Neural progenitor cell (in vitro differentiated cells): ENCODE results near the gene KLF1. TPM values are rescaled to one million over a fixed set of nuclear protein-coding genes. Genes with fewer than 3 reads are reported as not detected.

Experiments
- DNase-seq: peaks from one replicate; pipeline ENCODE4 v3.0.0-alpha.2; 2016; ENCODE audit warnings: low spot score
- H2AFZ ChIP-seq: fragments of 200-600 bp; sonication (generic); replicated peaks from 2 replicates; pipeline ENCODE4 v1.6.1; 2016; ENCODE audit warnings: antibody characterized with exemption
- H3F3A ChIP-seq: fragments of 200-600 bp; sonication (generic); 2 replicates; pipeline ENCODE4 v1.6.1; 2016; ENCODE audit warnings: antibody characterized with exemption, low read depth
- H3K27ac ChIP-seq: fragments of 200-600 bp; sonication (generic); 2 replicates; pipeline ENCODE4 v1.5.1; 2016; ENCODE audit warnings: mild to moderate bottlenecking
- H3K27me3 ChIP-seq: fragments of 200-600 bp; sonication (generic); 2 replicates; pipeline ENCODE4 v1.6.1; 2016; ENCODE audit warnings: mild to moderate bottlenecking, moderate library complexity
- H3K36me3 ChIP-seq: fragments of 200-600 bp; sonication (generic); 2 replicates; pipeline ENCODE4 v1.5.1; 2016
- H3K4me1 ChIP-seq: fragments of 200-600 bp; sonication (generic); 2 replicates; pipeline ENCODE4 v1.6.1; 2016; ENCODE audit warnings: mixed run types
- H3K4me2 ChIP-seq: fragments of 200-600 bp; sonication (generic); 2 replicates; pipeline ENCODE4 v1.6.1; 2016
- H3K4me3 ChIP-seq: fragments of 200-600 bp; sonication (generic); 2 replicates; pipeline ENCODE4 v1.5.1; 2016
- H3K79me2 ChIP-seq: fragments of 200-600 bp; sonication (generic); 2 replicates; pipeline ENCODE4 v1.6.1; 2016; ENCODE audit warnings: low read depth
- H3K9ac ChIP-seq: fragments of 200-600 bp; sonication (generic); 2 replicates; pipeline ENCODE4 v1.6.1; 2016
- H3K9me3 ChIP-seq: fragments of 200-600 bp; sonication (generic); 2 replicates; pipeline ENCODE4 v1.5.1; 2016; ENCODE audit warnings: low read depth
- H4K20me1 ChIP-seq: fragments of 200-600 bp; sonication (generic); 2 replicates; pipeline ENCODE4 v1.6.1; 2016; ENCODE audit warnings: low read depth
- H3K27ac Mint-ChIP-seq: 3 replicates; pipeline ENCODE4 v1.8.0; 2021; ENCODE audit warnings: mixed read lengths
- H3K27me3 Mint-ChIP-seq: 2 replicates; pipeline ENCODE4 v1.8.0; 2022; ENCODE audit warnings: low read depth, mild to moderate bottlenecking, inconsistent platforms, moderate library complexity, mixed read lengths; ENCODE audit not compliant: insufficient read depth
- H3K36me3 Mint-ChIP-seq: 3 replicates; pipeline ENCODE4 v1.8.0; 2021; ENCODE audit warnings: mixed read lengths
- H3K4me1 Mint-ChIP-seq: 3 replicates; pipeline ENCODE4 v1.8.0; 2021; ENCODE audit warnings: mixed read lengths
- H3K4me3 Mint-ChIP-seq: 3 replicates; pipeline ENCODE4 v1.8.0; 2021; ENCODE audit warnings: mild to moderate bottlenecking, moderate library complexity, mixed read lengths
- H3K9me3 Mint-ChIP-seq: 3 replicates; pipeline ENCODE4 v1.8.0; 2020; ENCODE audit warnings: mixed read lengths
- EZH2 ChIP-seq: fragments of 200-600 bp; sonication (generic); IDR thresholded peaks from 2 replicates; pipeline ENCODE4 v1.6.1; 2017; ENCODE audit warnings: antibody characterized with exemption, mild to moderate bottlenecking, moderate library complexity
- EZH2phosphoT487 ChIP-seq: fragments of 200-600 bp; sonication (generic); IDR thresholded peaks from 2 replicates; pipeline ENCODE4 v1.6.1; 2017; ENCODE audit warnings: antibody characterized with exemption
- total RNA-seq: library from RNA; depleted of rRNA; stranded (reverse); fragments of >200 nt; gene quantifications from 2 replicates; pipeline ENCODE4 v1.2.3, GENCODE V29; 2015; ENCODE audit warnings: low replicate concordance
- TF ChIP-seq, protein P1 (sequence below): fragments of 200-600 bp; sonication (generic); IDR thresholded peaks from 2 replicates; pipeline ENCODE4 v1.5.1; 2017; ENCODE audit warnings: antibody characterized with exemption, mild to moderate bottlenecking

Gene KLF1
- total RNA-seq, 1 donor from 2014 or later, result 0.64 TPM

- Mint-ChIP-seq H3K36me3 (peaks cover 22% of the 10 kb centered on the region), H3K4me3 (no peak overlapping the region), H3K9me3 (no peaks in the 10 kb centered on the region), H3K27ac (no peak overlapping the region), H3K4me1 (peaks cover 3% of the 10 kb centered on the region), H3K27me3 (peaks cover 7% of the 10 kb centered on the region)
- no peak for DNase-seq
- Histone ChIP-seq H4K20me1 (no peaks in the 10 kb centered on the region), H3K9ac (no peak overlapping the region), H3F3A (peaks cover 15% of the 10 kb centered on the region), H3K4me1 (no peaks in the 10 kb centered on the region), H3K36me3 (peaks cover 3% of the 10 kb centered on the region), H3K27me3 (no peaks in the 10 kb centered on the region), H3K4me3 (no peak overlapping the region), H3K27ac (no peak overlapping the region), H3K9me3 (no peaks in the 10 kb centered on the region), H3K79me2 (no peaks in the 10 kb centered on the region), H3K4me2 (no peak overlapping the region), H2AFZ (no peak overlapping the region)
- TF ChIP-seq, protein P1, sequence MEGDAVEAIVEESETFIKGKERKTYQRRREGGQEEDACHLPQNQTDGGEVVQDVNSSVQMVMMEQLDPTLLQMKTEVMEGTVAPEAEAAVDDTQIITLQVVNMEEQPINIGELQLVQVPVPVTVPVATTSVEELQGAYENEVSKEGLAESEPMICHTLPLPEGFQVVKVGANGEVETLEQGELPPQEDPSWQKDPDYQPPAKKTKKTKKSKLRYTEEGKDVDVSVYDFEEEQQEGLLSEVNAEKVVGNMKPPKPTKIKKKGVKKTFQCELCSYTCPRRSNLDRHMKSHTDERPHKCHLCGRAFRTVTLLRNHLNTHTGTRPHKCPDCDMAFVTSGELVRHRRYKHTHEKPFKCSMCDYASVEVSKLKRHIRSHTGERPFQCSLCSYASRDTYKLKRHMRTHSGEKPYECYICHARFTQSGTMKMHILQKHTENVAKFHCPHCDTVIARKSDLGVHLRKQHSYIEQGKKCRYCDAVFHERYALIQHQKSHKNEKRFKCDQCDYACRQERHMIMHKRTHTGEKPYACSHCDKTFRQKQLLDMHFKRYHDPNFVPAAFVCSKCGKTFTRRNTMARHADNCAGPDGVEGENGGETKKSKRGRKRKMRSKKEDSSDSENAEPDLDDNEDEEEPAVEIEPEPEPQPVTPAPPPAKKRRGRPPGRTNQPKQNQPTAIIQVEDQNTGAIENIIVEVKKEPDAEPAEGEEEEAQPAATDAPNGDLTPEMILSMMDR, result no peak
- TF ChIP-seq EZH2phosphoT487 (no peak), EZH2 (no peak)
Measured at GRCh38 chr19:12924621-12925310, 37.8 kb upstream of the KLF1 start.

DNA sequence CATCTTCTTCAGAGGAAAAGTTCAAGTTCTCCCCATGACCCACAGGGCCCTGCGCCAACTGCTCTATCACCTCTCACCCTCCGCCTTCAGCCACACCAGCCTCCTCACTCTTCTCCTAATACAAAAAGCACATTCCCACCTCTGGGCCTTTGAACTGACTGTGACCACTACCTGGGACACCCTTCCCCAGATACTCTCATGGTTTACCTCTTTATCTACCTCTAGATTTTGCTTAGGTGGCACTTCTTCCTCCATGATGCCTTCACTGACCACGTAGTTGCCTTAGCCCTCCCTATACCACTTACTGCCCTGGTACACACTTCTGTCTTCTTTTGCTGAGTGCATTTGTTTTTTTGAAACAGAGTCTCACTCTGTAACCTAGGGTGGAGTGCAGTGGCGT lies 36.0 kb upstream of the KLF1 start:
- Mint-ChIP-seq H3K4me3 (no peak overlapping the region), H3K9me3 (no peaks in the 10 kb centered on the region), H3K27ac (no peak overlapping the region), H3K4me1 (peaks cover 7% of the 10 kb centered on the region), H3K36me3 (peaks cover 12% of the 10 kb centered on the region), H3K27me3 (peaks cover 4% of the 10 kb centered on the region)
- H3K4me2 ChIP-seq, result no peak overlapping the region
- no peak for TF ChIP-seq EZH2phosphoT487
- TF ChIP-seq, protein P1, result no peak
- no peak for TF ChIP-seq EZH2
- no peaks in the 10 kb centered on the region for H4K20me1 ChIP-seq
- H3K27me3 ChIP-seq, result peaks cover 9% of the 10 kb centered on the region
- no peak for DNase-seq
- H3F3A ChIP-seq, result peaks cover 20% of the 10 kb centered on the region
- H3K9ac ChIP-seq, result no peak overlapping the region
- no peak overlapping the region for H2AFZ ChIP-seq
- H3K4me3 ChIP-seq, result no peak overlapping the region
- no peaks in the 10 kb centered on the region for H3K4me1 ChIP-seq
- H3K9me3 ChIP-seq, result no peaks in the 10 kb centered on the region
- H3K79me2 ChIP-seq, result no peaks in the 10 kb centered on the region
- H3K36me3 ChIP-seq, result peaks cover 3% of the 10 kb centered on the region
- H3K27ac ChIP-seq, result no peak overlapping the region

GRCh38 chr19:12921047-12921446 lies 34.0 kb upstream of the KLF1 start:
- no peaks in the 10 kb centered on the region for H4K20me1 ChIP-seq
- H3K27me3 ChIP-seq, result peaks cover 11% of the 10 kb centered on the region
- H3K4me1 ChIP-seq, result no peaks in the 10 kb centered on the region
- TF ChIP-seq EZH2 (no peak), EZH2phosphoT487 (no peak)
- TF ChIP-seq, protein P1, result no peak
- H3K27ac ChIP-seq, result no peak overlapping the region
- Mint-ChIP-seq H3K9me3 (no peaks in the 10 kb centered on the region), H3K27me3 (peaks cover 2% of the 10 kb centered on the region), H3K36me3 (peaks cover 6% of the 10 kb centered on the region), H3K27ac (peak overlapping the region; percentile 60), H3K4me1 (peaks cover 7% of the 10 kb centered on the region), H3K4me3 (peak overlapping the region; percentile 16)
- no peak overlapping the region for H2AFZ ChIP-seq
- H3F3A ChIP-seq, result peaks cover 20% of the 10 kb centered on the region
- H3K36me3 ChIP-seq, result no peaks in the 10 kb centered on the region
- H3K4me2 ChIP-seq, result no peak overlapping the region
- H3K79me2 ChIP-seq, result no peaks in the 10 kb centered on the region
- DNase-seq, result no peak
- H3K9ac ChIP-seq, result no peak overlapping the region
- no peaks in the 10 kb centered on the region for H3K9me3 ChIP-seq
- no peak overlapping the region for H3K4me3 ChIP-seq
